Stimulated activated CD4-positive, alpha-beta T cell treated with anti-CD3 and anti-CD28 coated beads, Interleukin-4, amount 100 ng/mL, for 4 hours (primary cell): ENCODE results near the gene IKZF1.
A peak's percentile ranks its signal among the peaks of the same experiment; 100 is the strongest.

Source experiments
- DNase-seq, 2 experiments: peaks; one replicate each; pipeline ENCODE4 v3.0.0-alpha.2; 2020

Gene IKZF1

GRCh38 chr7:50418086-50418515 lies 113.6 kb downstream of the IKZF1 start:
- DNase-seq: peak; percentile 59 to 65

GRCh38 chr7:50418526-50419290 lies 114.2 kb downstream of the IKZF1 start:
- DNase-seq: no peak

GRCh38 chr7:50421043-50421442 lies 116.5 kb downstream of the IKZF1 start:
- no peak for DNase-seq

- no peak for DNase-seq
These were observed 118.3 kb downstream of the IKZF1 start for GRCh38 chr7:50422858-50423257.

- DNase-seq: no peak
These were observed 119.3 kb downstream of the IKZF1 start for GRCh38 chr7:50423860-50424259.

GRCh38 chr7:50425318-50425717 lies 120.8 kb downstream of the IKZF1 start:
- DNase-seq: no peak

- no peak for DNase-seq
These were observed 121.9 kb downstream of the IKZF1 start for GRCh38 chr7:50426280-50427045.

GRCh38 chr7:50427518-50427917 lies 123.0 kb downstream of the IKZF1 start:
- DNase-seq: no peak

- DNase-seq: no peak
These were observed 124.4 kb downstream of the IKZF1 start for GRCh38 chr7:50428911-50429310.

GRCh38 chr7:50431316-50431715 lies 126.8 kb downstream of the IKZF1 start:
- no peak for DNase-seq

- no peak for DNase-seq
These were observed 127.3 kb downstream of the IKZF1 start for GRCh38 chr7:50431722-50432305.

- no peak for DNase-seq
These were observed 131.8 kb downstream of the IKZF1 start for GRCh38 chr7:50436133-50436806.

- DNase-seq: no peak
These were observed 142.0 kb downstream of the IKZF1 start for GRCh38 chr7:50446542-50446960.

GRCh38 chr7:50448823-50449222 lies 144.3 kb downstream of the IKZF1 start:
- DNase-seq: no peak

- no peak for DNase-seq
These were observed 145.0 kb downstream of the IKZF1 start for GRCh38 chr7:50449501-50449880.

- DNase-seq: peak; percentile 84 to 85
These were observed 145.5 kb downstream of the IKZF1 start, which contains the start of gene FIGNL1 for GRCh38 chr7:50449881-50450589. Gene FIGNL1, minus strand, starts transcription at chr7:50450350. Its CDS starts 3,063 bp downstream, at chr7:50447287.

GRCh38 chr7:50450590-50451032 lies 146.1 kb downstream of the IKZF1 start:
- peak; percentile 25 to 26 for DNase-seq
